Suprapubic skin (tissue), 4 donors: Measurements from ENCODE around the gene PAGR1. TPM values are rescaled to one million over a fixed set of nuclear protein-coding genes. Genes with fewer than 3 reads are reported as not detected.
A peak's percentile ranks its signal among the peaks of the same experiment; 100 is the strongest.

Experiments
- DNase-seq, 2 donors: peaks; one replicate each; pipeline ENCODE4 v3.0.0-alpha.2; 2019; ENCODE audit warnings: low spot score in 2 of 2
- H3K27ac ChIP-seq: fragments of 200-600 bp; sonication (generic); one replicate; pipeline ENCODE4 v1.5.1; 2019
- H3K27me3 ChIP-seq: fragments of 200-600 bp; sonication (generic); one replicate; pipeline ENCODE4 v1.5.1; 2019
- H3K36me3 ChIP-seq: fragments of 200-600 bp; sonication (generic); one replicate; pipeline ENCODE4 v1.5.1; 2019
- H3K4me1 ChIP-seq: fragments of 200-600 bp; sonication (generic); one replicate; pipeline ENCODE4 v1.5.1; 2019
- H3K4me3 ChIP-seq: fragments of 200-600 bp; sonication (generic); one replicate; pipeline ENCODE4 v1.5.1; 2019; ENCODE audit warnings: mild to moderate bottlenecking
- H3K9me3 ChIP-seq: fragments of 200-600 bp; sonication (generic); one replicate; pipeline ENCODE4 v1.5.1; 2019
- CTCF ChIP-seq, 2 donors: fragments of 200-600 bp in 1 of 2; fragments of 450-650 bp in 1 of 2; sonication (generic) in 1 of 2; IDR thresholded peaks; one replicate each; pipeline ENCODE4 v1.5.1; 2016 to 2019; ENCODE audit warnings: antibody characterized with exemption in 2 of 2, mild to moderate bottlenecking in 1 of 2, moderate library complexity in 1 of 2
- EP300 ChIP-seq: sonication (generic); formaldehyde crosslinking; IDR thresholded peaks from one replicate; pipeline ENCODE4 v1.6.1; 2017; ENCODE audit warnings: antibody characterized with exemption
- POLR2A ChIP-seq, 2 donors: fragments of 450-650 bp; IDR thresholded peaks; one replicate each; pipeline ENCODE4 v1.6.1; 2017; ENCODE audit warnings: antibody characterized with exemption in 2 of 2, mild to moderate bottlenecking in 2 of 2, moderate library complexity in 2 of 2
- POLR2AphosphoS5 ChIP-seq, 3 donors: sonication (generic); formaldehyde crosslinking; IDR thresholded peaks; one replicate each; pipeline ENCODE4 v1.6.1; 2017; ENCODE audit warnings: antibody characterized with exemption in 3 of 3
- WGBS: methylation state at CpG from one replicate; pipeline ENCODE4 v1.1.5; 2018; 5-methylcytosine and 5-hydroxymethylcytosine counted together
- total RNA-seq, 4 donors: library from RNA; depleted of rRNA; stranded (reverse); fragments of >200 nt; gene quantifications; one replicate each; pipeline ENCODE4 v1.1.0, GENCODE V29; 2016

The PAGR1 gene
- total RNA-seq, 4 donors from 2014 or later: 23.3 to 35.2 (median 23.8) TPM

GRCh38 chr16:29858974-29859373 is 43.0 kb downstream of the PAGR1 start:
- H3K36me3 ChIP-seq: peaks cover 31% of the 10 kb centered on the region
- H3K4me1 ChIP-seq: peaks cover 30% of the 10 kb centered on the region
- no peaks in the 10 kb centered on the region for H3K9me3 ChIP-seq
- TF ChIP-seq POLR2A (IDR thresholded peaks at IDR 0.05): no peak
- no peak for TF ChIP-seq POLR2AphosphoS5 (IDR thresholded peaks at IDR 0.05)
- TF ChIP-seq EP300: no peak
- H3K27me3 ChIP-seq: no peaks in the 10 kb centered on the region
- H3K4me3 ChIP-seq: no peak overlapping the region
- no peak for DNase-seq
- no peak overlapping the region for H3K27ac ChIP-seq
- WGBS: 93% methylated on average over 12 of the region's 19 CpGs

- no peak for DNase-seq
- WGBS: 92% methylated on average over 9 of the region's 9 CpGs
- TF ChIP-seq POLR2AphosphoS5 (IDR thresholded peaks at IDR 0.05): no peak
- TF ChIP-seq EP300: no peak
- no peak for TF ChIP-seq POLR2A (IDR thresholded peaks at IDR 0.05)
- TF ChIP-seq CTCF (IDR thresholded peaks at IDR 0.05): no peak
- no peaks in the 10 kb centered on the region for H3K9me3 ChIP-seq
- H3K27me3 ChIP-seq: no peaks in the 10 kb centered on the region
- H3K4me3 ChIP-seq: no peak overlapping the region
- peaks cover 31% of the 10 kb centered on the region for H3K36me3 ChIP-seq
- no peak overlapping the region for H3K27ac ChIP-seq
- H3K4me1 ChIP-seq: peaks cover 30% of the 10 kb centered on the region
Observed at GRCh38 chr16:29860218-29860617, 44.3 kb downstream of the PAGR1 start.

- no peak for TF ChIP-seq CTCF (IDR thresholded peaks at IDR 0.05)
- TF ChIP-seq EP300: no peak
- no peak for TF ChIP-seq POLR2AphosphoS5 (IDR thresholded peaks at IDR 0.05)
- TF ChIP-seq POLR2A (IDR thresholded peaks at IDR 0.05): no peak
- peak overlapping the region; percentile 90 for H3K27ac ChIP-seq
- DNase-seq: no peak
- H3K9me3 ChIP-seq: no peaks in the 10 kb centered on the region
- H3K36me3 ChIP-seq: peaks cover 31% of the 10 kb centered on the region
- 2% methylated on average over 14 of the region's 27 CpGs for WGBS
- H3K4me3 ChIP-seq: peak overlapping the region; percentile 90
- no peaks in the 10 kb centered on the region for H3K27me3 ChIP-seq
- peaks cover 22% of the 10 kb centered on the region for H3K4me1 ChIP-seq
Observed at GRCh38 chr16:29862383-29862883, 46.5 kb downstream of the PAGR1 start.

- Histone ChIP-seq H3K9me3 (no peaks in the 10 kb centered on the region), H3K4me3 (peak within 1 kb of the TSS; percentile 90), H3K36me3 (peaks cover 31% of the 10 kb centered on the region), H3K27me3 (no peaks in the 10 kb centered on the region), H3K27ac (peak within 1 kb of the TSS; percentile 90), H3K4me1 (peaks cover 22% of the 10 kb centered on the region)
- WGBS: under 1% methylated on average over 36 of the region's 57 CpGs
- TF ChIP-seq POLR2AphosphoS5 (IDR thresholded peaks at IDR 0.05) (peak in 1 of 3 donors; percentile 43), CTCF (IDR thresholded peaks at IDR 0.05) (peak; percentile 52 to 56), POLR2A (IDR thresholded peaks at IDR 0.05) (no peak)
- DNase-seq: peak; percentile 94 to 95
Observed at GRCh38 chr16:29862884-29863668, 47.1 kb downstream of the PAGR1 start, which contains the start of gene CDIPT. CDIPT (minus strand) TSS chr16:29863226; CDS start chr16:29862857, 369 bp downstream.

GRCh38 chr16:29863669-29863984 is 47.7 kb downstream of the PAGR1 start:
- 58% methylated on average over 10 of the region's 16 CpGs for WGBS

More at GRCh38 chr16:29863669-29863984, 47.7 kb downstream of the PAGR1 start:
- peaks cover 25% of the 10 kb centered on the region for H3K36me3 ChIP-seq
- peak overlapping the region; percentile 90 for H3K4me3 ChIP-seq
- no peaks in the 10 kb centered on the region for H3K27me3 ChIP-seq
- no peak overlapping the region for H3K27ac ChIP-seq
- no peak for DNase-seq
- H3K4me1 ChIP-seq: peaks cover 22% of the 10 kb centered on the region
- no peaks in the 10 kb centered on the region for H3K9me3 ChIP-seq
- TF ChIP-seq CTCF (IDR thresholded peaks at IDR 0.05) (no peak), POLR2A (IDR thresholded peaks at IDR 0.05) (no peak)
